EL (cell line): ENCODE results near the gene GATA6.
"Not testable (repeated sequence)": the region's sequence is repeated elsewhere in the genome, so short reads cannot be mapped to it uniquely, and the experiment has no call there.

Experiments
- DNase-seq: peaks from one replicate; pipeline ENCODE4 v3.0.0-alpha.2; 2016

GATA6 gene

DNA sequence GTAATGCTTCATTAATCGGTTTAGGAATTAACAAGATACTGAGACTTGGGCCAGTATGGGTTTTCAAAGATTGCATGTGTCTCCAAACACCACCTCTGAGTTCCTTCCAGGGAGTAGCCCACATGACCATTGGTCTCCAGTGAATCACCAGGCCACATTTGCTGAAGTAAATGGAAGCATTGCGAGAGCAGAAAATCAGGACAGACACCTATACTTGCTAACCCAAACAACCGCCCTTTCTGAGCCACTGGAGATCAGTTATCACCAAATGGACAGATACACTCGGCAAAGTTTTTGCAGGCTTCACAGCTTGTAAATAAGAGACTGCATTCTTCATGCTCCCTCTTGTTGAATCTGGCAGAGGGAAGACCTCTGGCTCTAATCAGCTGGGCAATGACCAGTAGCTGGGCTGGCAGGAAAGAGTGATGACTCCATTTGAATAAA lies 40.9 kb downstream of the GATA6 start:
- no peak for DNase-seq

- no peak for DNase-seq
Measured at GRCh38 chr18:22211657-22212056, 42.3 kb downstream of the GATA6 start.

DNA sequence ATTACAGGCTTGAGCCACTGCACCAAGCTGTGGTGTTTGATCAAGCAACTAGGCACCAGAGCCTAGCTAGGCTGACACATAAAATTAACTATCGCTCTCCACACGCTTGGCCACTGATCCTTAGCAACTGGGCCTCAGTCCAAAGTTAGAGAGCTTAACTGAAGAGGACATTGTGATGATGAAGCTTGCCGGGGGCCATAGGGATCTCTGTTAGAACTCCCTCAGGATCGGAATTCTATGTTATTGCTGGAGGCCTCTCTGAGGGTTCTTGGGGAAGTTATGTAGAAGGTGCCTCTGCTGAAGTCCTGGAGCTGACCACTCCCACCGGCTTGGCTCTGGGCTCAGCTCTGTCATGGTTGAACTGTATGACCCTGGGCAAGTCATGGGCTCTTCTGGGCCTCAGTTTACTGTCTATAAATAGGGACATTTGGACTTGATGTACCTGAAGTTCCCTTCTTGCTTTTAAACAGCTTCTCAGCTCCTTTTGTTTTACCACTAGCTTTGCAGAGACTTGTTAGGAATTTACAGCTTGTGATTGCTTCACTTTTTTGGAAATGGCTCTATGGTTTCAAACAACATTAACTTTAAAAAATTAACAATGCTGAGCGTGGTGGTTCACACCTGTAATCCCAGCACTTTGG lies 44.1 kb downstream of the GATA6 start:
- DNase-seq: peak; percentile 14

DNA sequence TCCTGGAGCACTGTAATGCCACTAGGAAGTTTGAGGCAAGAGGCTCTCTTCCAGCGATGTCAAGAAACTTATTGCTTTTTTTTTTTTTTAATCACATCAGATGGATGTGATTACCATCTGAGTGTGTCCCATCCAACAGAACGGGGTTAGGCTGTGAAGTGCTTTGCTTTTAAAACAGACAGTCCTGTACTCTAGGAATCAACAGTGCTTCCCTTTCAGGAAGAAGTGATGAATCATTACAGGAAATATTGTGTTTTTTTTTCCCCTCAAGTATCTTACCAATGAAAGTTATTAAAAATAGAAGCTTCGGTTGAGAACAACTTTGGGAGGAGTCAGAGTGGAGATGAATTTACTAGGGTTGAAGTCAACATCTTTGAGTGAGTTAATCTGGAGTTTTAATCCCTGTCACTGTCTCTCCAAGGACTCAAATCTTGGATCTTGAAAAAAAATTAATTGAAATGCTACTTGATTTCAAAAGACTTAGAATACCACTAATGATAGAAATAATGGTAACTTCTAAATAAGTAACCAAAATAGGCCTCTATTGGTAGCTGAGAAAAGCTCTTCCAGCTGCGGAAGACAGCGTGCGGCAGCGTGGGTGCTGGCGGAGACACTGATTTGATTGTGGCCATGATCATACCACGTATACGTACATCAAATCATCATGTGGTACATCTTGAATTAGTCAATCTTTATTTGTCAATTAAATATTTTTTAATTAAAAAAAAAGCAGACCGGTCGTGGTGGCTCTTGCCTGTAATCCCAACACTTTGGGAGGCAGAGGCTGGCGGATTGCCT lies 45.5 kb downstream of the GATA6 start:
- peak; percentile 38 for DNase-seq

- no peak for DNase-seq
Measured at GRCh38 chr18:22218835-22219234, 49.4 kb downstream of the GATA6 start.

- no peak for DNase-seq
Measured at GRCh38 chr18:22219568-22220355, 50.4 kb downstream of the GATA6 start.

GRCh38 chr18:22220585-22220984 lies 51.2 kb downstream of the GATA6 start:
- not testable (repeated sequence) for DNase-seq

DNA sequence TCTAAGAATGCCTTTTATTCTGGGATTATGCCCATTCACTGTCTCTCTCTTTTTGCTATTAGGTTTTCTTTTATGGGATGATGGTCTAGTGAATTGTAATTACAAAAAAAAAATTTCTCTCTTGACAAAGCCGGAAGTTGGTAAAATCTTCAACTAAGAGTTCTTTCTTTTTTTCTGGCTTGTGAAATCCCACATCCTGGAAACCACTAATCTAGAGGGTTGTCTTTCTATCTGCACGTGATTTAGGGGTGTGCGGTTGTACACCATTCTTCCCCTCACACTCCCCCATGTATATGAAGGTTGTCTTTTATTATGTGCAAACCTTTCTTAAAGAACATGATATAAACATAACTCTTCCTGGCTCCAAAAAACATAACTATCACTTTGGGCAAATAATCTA lies 52.0 kb downstream of the GATA6 start:
- no peak for DNase-seq

DNA sequence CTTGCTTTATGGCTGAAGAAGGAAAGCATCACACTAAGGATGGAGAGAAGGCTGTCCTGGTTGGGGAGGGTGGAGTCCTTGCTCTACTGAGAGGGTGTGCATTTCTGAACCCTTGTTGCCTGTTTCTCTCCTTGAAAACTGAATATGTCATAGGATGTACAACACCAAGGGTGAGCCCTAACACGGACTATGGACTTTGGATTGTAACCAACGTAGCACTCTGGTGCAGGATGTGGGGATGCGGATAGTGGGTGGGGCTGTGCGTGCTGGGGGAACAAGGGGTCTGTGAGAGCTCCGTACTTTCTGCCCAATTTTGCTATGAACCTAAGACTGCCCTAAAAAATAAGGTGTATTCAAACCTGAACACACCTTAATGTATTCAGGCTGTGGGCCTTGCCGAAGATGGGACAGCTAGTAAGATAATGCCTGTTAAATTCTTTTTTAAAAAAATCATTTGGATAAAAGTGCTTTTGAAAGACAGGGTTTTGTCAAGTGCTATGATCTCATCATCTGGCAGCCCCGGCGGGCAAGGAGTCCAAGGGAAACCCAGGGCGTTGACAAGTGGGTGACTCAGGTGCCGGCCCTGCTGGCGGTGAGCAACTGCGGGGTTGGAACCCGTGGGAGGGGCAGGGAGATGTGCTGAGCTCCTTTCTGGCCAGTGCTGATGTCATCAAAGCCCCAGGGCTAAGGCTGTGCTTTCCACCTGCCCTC lies 54.0 kb downstream of the GATA6 start:
- DNase-seq: peak; percentile 97

GRCh38 chr18:22223965-22224322 lies 54.6 kb downstream of the GATA6 start:
- no peak for DNase-seq

DNA sequence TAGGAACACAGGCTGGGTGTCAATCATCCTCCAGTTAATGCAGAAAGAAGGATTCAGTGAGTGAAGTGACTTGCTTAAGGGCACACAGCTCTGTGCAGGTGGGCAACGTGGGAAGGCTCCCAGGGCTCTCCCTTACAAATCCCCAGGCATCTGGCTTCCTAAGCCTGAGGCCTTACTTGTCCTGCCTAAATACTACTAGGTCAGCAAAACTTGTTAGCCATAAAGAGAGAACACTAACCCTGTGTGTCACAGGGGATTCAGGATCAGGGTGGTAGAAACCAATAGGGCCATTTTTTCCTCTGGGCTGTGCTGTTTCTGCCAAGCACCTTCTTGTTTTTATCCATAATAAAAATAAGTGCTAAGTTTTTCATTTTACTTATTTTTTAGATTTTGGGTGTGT lies 55.0 kb downstream of the GATA6 start:
- no peak for DNase-seq

DNA sequence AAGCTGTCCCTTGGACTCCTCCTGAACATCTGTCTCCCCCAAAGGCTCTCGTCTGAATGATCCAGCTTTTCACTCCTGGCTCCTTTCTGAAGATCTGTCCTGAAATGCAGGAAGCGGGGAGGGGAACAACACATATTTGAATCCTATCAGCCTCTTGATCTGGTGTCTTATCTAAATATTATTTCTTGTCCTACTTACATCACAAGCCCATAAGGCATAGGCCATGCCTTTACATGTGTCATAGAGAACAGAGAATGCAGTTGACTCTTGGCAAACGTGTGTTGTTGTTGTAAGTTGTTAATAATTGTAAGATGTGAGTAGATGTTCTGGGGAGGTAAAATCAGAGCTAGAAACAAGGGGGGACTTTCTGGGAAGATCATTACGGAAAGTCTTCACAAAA lies 57.4 kb downstream of the GATA6 start:
- peak; percentile 35 for DNase-seq

DNA sequence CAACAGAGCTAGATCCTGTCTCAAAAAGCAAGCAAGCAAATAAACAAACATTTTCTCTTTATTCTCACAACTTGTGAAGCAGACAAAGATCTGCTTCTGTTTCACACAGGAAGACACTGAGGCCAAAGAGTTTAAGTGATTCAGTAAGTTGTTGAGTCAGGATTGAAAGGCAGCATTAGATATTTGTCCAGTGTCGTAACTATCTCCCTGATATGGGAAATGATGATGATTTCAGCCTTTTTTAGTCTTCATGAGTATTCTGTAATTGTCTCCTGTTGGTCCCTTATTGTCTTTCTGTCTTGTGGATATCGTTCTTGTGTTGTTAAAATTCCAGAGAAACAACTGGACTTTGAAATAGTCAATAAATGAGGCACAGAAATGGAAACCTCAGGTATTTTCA lies 59.6 kb downstream of the GATA6 start:
- DNase-seq: peak; percentile 65

DNA sequence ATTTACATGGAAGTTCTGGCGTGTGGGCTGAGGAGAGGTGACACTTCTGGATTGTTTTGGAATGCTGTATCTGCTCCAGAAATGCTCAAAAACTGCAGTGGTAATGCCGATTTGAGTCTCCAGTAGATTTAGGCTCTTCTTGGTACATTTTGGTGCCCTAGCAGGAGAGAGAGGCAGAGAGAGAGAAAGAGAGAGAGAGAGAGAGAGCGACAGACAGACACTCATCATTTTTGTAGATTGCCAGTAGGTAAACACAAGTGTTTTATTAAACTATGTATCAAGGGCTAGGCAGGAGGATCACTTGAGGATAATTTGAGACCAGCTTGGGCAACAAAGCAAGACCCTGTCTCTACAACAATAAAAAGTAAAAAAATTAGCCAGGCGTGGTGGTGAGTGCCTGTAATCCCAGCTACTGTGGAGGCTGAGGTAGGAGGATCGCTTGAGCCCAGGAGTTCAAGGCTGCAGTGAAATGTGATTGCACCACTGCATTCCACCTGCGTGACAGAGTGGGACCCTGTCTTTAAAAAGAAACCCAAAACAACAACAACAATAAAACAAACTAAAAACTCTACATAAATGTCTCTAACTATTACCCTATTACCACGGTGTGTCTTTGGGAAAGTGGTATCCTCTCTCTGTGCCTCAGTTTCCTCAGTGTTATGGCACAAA lies 60.2 kb downstream of the GATA6 start:
- DNase-seq: no peak

GRCh38 chr18:22230471-22230945 lies 61.1 kb downstream of the GATA6 start:
- peak; percentile 91 for DNase-seq

- no peak for DNase-seq
Measured at GRCh38 chr18:22233266-22233665, 63.9 kb downstream of the GATA6 start.

DNA sequence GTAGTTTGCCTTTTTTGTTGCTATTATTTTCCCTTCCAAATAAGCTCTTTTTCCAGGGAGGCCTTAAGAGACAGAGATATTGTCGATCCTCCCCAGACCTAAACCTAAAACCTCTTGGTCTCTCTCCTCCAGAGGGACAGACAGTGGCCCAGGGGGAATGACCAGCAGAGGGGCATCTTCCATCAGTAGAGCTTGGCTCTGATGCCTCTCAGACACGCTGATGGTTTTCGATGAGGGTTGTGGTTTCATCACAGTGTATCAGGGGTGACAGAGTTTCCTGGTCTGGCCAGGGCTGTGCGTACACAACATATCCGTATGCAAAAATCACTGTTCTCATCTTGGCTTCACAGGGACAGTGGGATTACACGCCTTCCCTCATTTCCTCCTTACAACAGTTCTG lies 68.6 kb downstream of the GATA6 start:
- DNase-seq: no peak

GRCh38 chr18:22238681-22239080 lies 69.3 kb downstream of the GATA6 start:
- DNase-seq: no peak

- DNase-seq: no peak
Measured at GRCh38 chr18:22241921-22242361, 72.6 kb downstream of the GATA6 start.

DNA sequence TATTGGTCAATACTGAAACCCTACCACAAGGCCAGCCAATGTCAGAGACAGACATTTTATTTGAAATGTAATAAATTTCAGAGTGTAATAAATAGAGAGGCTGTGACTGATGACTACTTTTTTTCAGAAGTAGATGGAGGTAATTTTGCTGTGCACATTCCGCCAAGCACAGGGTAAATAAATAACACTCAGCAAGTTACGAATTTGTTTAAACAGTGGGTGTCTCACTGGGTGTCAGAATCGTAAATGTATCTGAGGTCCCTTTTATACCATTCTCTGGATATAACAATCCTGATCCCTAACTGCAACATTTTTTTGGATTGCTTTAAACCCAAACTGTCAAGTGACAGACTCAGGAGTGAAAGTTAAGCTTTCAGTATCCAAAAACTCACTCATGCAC lies 74.1 kb downstream of the GATA6 start:
- no peak for DNase-seq

DNA sequence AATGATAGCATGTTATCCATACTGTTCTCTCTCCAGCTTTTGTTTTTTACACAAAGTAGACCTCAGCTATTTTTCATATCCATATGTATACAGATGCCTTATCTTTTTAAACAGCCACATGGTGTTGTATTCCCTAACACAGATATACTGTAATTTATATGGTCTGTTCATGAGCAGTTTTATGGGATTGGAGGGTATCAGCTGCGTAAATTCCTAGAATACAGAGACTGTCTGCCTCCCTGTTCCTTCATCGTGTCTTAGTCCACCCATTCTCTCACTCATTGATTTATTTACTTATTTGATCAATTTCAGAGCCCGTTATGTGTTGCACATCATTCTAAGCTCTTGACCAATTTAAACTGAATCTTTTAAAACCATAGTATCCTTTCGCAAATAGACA lies 80.6 kb downstream of the GATA6 start:
- DNase-seq: no peak

GRCh38 chr18:22250591-22250996 lies 81.2 kb downstream of the GATA6 start:
- DNase-seq: no peak
